SHP77 (cell line): ENCODE data around the gene TMEM204.
"Not testable (repeated sequence)": the region's sequence is repeated elsewhere in the genome, so short reads cannot be mapped to it uniquely, and the experiment has no call there.

Source experiments
- DNase-seq, 2 experiments: peaks; one replicate each; lab custom pipeline; 2025; lab: John Stamatoyannopoulos, UW

TMEM204 gene

DNA sequence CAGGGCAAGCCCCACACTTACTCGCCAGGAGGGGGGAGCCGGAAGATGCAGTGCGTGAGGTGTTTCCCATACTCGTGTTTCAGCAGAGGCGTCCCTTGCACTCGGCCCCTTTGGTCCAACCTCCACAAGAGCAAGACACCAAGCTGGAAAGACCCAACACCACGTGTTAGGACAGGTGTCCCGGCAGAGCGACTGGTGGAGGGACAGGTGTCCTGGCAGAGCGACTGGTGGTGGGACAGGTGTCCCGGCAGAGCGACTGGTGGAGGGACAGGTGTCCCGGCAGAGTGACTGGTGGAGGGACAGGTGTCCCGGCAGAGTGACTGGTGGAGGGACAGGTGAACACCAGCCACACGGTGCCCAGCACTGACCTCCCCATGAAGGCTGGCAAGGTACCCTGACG, 59.0 kb downstream of the TMEM204 start:
- DNase-seq: no peak

GRCh38 chr16:1595511-1595910, 62.0 kb downstream of the TMEM204 start:
- not testable (repeated sequence) for DNase-seq

- DNase-seq: no peak
Observed at GRCh38 chr16:1596516-1596915, 63.0 kb downstream of the TMEM204 start.

DNA sequence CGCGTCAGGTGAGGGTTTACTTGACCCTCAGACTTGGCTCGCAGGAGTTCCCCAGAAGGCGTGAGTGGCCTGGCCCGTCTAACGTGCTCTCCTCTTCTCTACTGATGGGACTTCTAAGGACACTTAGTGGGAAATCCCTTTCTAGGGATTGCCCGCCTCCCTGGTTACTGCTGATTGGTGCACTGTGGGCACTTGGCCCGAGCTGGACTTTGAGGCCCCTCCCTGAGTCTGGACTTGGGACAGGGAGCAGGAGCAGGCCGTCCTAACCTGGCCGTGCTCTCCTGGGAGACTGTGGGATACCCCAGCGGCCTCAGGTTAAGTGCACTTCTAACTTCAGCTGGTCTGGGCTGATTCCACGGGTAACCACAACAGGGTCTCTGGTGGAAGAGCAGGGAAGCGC, 63.7 kb downstream of the TMEM204 start:
- DNase-seq: no peak

- DNase-seq: no peak
Observed at GRCh38 chr16:1601031-1601430, 67.6 kb downstream of the TMEM204 start.

DNA sequence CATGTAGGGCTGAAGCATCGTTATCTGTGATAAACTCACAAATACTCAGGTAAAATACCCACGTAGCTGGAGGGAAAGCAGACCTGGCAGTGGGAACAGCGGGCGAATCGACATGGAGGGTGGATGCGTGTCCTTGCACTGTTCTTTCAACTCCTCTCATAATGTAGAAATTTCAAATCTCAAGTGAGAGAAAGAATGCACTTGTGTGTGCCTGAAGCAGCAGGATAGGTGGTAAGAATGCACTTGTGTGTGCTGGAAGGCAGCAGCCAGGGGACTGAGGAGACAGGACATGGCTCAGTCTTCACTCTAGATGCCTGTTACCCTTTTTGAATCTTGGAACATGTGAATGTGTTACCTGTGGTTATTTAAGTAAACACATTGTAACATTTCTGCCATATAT, 68.0 kb downstream of the TMEM204 start:
- DNase-seq: no peak

DNA sequence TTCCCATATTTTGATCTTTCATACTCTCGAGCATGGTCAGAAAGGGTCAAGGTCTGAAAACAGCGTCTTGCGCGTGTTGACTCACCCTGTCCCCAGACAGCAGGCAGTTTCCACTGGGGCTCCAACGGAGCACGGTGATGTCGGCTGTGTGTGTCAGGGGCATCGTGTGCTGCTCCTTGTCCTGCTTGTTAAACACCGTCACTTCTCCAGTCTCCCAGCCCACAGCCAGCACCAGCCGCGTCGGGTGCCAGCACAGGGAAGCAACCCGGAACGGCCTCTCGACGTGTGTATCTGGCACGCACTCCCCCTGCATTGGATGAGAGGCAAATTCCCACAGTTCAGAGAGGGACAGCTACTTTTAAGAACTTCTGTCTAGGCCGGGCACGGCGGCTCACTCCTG, 68.8 kb downstream of the TMEM204 start:
- DNase-seq: no peak
